ENCODE measurements around the gene HSD17B1. TPM values are rescaled to one million over a fixed set of nuclear protein-coding genes. Genes with fewer than 3 reads are reported as not detected.
A peak's percentile ranks its signal among the peaks of the same experiment; 100 is the strongest.

The HSD17B1 gene
- total RNA-seq, 1 donor from 2014 or later: 2.4 TPM

GRCh38 chr17:42562388-42563142, 9.8 kb downstream of the HSD17B1 start:
- DNase-seq (ENCODE audit: low spot score): no peak
- intact Hi-C loops (cut with DNase I): no loop called here
- peak; percentile 0 for ATAC-seq

DNA sequence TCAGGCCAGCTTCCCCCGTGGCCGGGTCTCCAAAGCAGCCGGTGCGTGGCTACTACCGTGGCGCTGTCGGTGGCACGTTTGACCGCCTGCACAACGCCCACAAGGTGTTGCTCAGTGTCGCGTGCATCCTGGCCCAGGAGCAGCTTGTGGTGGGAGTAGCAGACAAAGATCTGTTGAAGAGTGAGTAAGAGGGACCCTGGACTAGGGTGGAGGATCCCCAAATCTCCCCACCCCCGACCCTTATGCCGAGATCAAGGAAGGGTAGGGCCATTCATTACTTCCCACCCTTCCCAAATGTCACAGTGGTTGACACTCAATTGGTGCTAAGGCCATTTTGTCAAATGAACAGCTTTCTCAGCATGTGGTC, 10.4 kb downstream of the HSD17B1 start:
- no peak for DNase-seq (ENCODE audit: low spot score)
- intact Hi-C loops (cut with DNase I): no loop called here
- no peak for ATAC-seq

DNA sequence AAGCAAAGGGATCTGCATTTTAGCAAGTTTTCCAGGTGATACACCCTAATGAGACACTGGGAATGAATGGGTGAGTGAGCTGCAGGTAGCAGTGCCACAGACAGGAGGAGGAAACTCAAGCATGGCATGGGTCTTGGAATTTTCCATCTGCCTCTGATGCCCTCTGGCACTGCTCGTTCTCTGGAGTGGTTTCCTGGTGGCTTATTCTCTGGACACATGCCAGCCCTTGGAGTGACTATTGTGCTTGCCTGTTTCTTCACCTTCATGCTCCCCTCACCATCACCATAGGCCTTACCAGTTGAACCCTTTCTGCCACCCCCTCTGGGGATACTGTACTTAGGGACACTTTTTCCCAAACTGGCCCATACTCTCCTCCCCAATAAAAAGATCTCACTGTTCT, 10.8 kb downstream of the HSD17B1 start:
- ATAC-seq (no peak), DNase-seq (ENCODE audit: low spot score) (no peak)
- intact Hi-C loops (cut with DNase I): no loop called here

DNA sequence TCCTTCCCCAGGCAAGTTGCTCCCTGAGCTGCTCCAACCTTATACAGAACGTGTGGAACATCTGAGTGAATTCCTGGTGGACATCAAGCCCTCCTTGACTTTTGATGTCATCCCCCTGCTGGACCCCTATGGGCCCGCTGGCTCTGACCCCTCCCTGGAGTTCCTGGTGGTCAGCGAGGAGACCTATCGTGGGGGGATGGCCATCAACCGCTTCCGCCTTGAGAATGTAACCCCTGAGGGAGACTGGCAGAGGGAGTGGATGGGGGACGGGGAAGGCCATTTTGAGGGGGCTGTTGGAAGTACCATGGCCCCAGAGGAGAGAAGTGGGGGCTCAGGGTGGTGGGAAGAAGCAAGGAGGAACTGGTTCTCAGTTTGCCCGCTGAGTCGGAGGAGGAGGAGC, 11.2 kb downstream of the HSD17B1 start:
- no peak for DNase-seq (ENCODE audit: low spot score)

DNA sequence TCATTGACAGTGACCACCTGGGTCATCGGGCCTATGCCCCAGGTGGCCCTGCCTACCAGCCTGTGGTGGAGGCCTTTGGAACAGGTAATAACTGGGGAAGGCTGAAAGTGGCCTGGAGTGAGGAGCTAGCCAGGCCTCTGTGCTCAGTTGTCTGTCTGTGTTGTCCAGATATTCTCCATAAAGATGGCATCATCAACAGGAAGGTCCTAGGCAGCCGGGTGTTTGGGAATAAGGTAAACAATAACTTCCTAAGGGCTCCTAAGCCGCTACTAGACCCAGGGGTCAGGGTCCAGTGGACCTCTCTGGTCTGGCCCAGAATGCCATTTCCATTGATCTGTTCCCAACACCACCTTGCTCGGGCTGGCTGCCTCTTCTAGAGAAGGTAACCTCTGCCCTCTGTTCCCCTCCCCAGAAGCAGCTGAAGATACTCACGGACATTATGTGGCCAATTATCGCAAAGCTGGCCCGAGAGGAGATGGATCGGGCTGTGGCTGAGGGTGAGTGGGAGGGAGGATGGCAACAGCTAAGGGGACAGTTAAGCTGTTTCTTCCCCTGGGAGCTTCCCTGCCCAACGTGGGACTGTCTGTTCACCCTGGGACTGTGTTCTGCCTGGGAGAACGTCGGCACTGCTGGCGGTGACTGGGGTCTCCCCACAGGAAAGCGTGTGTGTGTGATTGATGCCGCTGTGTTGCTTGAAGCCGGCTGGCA, 12.2 kb downstream of the HSD17B1 start:
- intact Hi-C loops (cut with DNase I): no loop called here
- DNase-seq (ENCODE audit: low spot score) (no peak), ATAC-seq (no peak)

More for the DNA sequence above, 11.2 kb downstream of the HSD17B1 start:
- intact Hi-C loops (cut with DNase I): no loop called here
- ATAC-seq: no peak

DNA sequence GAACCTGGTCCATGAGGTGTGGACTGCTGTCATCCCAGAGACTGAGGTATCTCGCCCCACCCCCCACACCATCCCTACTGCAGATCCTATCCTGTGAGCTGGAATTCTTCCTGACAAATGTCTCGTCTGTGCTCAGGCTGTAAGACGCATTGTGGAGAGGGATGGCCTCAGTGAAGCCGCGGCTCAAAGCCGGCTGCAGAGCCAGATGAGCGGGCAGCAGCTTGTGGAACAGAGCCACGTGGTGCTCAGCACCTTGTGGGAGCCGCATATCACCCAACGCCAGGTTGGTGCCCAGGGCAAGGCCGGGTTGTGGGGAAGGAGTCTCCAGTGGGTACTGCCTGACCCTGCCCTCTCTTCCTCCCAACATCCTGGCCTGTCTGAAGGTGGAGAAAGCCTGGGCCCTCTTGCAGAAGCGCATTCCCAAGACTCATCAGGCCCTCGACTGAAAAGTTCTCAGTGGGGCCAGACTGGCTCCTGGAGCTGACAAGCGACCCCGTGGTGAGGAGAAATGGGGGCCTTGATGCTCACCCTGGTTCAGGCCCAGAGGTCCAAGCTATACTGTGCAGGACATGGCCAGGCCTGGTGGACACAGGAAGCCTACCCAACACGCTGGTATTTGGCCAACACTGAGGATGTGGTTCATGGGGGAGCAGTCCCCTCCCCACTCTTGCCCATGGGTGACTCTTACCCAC, 12.9 kb downstream of the HSD17B1 start:
- no peak for ATAC-seq
- intact Hi-C loops (cut with DNase I): no loop called here
- DNase-seq (ENCODE audit: low spot score): no peak

DNA sequence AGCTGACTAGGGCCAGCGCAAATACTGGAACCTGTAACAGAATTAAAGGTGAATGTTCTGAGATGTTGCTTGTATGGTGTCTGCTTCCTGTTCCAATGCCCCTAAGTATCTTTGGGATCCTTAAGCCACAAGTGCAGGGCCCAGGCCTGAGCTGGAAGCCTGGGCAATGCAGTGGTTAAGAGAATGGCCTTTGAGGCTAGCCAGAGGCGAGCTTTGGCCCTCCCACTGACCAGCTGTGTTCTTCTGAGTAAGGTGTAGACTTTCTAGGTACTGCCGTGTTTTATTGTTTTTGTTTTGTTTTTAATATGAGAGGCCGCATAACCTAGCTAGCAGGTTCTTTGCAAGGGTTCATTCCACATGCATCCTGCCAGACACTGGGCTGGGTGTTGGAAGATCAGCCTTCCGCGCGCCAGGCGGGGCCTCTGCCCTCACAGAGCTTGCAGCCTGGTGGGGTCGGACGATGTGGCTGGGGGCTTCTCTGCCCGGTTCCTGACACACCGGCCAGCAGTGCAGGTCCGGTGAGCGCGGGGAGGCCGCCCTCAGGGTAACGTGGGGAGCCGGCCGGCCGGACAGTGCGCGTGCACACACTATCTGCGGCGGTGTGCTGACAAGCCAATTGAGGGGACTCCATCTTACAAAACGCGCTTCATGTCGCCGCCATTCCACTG, 13.6 kb downstream of the HSD17B1 start:
- peak; percentile 25 for ATAC-seq
- DNase-seq (ENCODE audit: low spot score): no peak
- intact Hi-C loops (cut with DNase I): no loop called here

GRCh38 chr17:42566883-42567573, 14.3 kb downstream of the HSD17B1 start, which contains the start of gene MLX:
MLX (plus strand) TSS chr17:42567100; CDS start chr17:42567125, 25 bp downstream.
- peak; percentile 89 for ATAC-seq
- intact Hi-C loops (cut with DNase I): no loop called here
- peak; percentile 97 for DNase-seq (ENCODE audit: low spot score)

- DNase-seq (ENCODE audit: low spot score) (peak; percentile 55), ATAC-seq (no peak)
- intact Hi-C loops (cut with DNase I): no loop called here
Measured at GRCh38 chr17:42568341-42569111, 15.8 kb downstream of the HSD17B1 start.

DNA sequence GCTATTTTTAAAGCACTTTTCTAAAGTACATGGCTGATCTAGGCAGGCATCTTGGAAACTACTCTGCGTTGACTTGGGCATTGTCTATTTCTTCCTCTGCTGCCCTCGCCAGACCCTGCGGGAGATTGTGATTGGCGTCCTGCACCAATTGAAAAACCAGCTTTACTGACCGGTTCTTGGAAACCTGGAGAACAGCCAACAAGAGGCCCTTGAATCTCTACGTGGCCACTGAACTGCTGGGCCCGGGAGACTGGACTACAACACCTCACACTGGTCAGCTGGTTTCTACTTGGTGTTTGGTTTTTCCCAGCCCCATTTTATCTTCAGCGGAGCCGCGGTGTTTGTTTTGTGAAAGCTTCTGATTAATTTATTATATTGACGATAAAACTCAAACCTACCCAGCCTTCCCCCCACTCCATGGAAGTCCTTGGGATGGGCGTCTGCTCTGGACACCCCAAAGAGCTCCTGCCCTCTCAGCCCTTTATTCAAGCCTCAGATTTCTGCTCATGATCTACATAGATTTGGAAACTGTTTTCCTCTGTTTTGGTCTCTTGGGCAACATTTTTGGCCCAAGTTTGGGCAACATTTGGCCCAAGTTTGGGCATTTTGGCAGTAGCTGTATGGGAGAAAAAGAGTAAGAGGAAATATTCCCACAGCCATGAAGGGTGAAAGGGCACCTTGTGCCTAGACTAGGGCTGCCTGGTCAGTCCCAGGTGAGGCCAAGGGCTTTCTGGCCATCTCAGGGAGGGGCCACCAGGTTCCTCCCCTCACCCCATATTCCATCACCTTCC, 18.9 kb downstream of the HSD17B1 start:
- ATAC-seq (no peak), DNase-seq (ENCODE audit: low spot score) (no peak)
- intact Hi-C loops (cut with DNase I): no loop called here

DNA sequence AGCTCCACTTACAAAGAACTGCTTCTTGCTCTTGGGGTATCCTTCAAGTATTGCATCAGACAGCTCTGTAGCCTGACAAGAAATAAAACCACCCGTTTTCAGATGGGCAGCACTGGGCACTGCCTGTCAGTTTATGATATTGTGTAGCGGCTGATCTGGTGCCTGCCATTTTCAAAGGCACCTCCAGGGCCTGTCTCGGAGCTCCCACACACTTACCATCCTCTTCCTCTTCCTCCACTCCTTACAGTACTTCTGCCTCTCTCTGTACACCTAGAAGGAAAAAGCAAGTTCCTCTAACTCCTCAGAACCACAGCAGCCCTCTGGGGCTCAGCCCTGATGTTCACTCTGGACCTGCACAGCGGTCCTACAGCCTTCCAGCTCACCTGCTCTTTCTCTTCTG, 20.4 kb downstream of the HSD17B1 start:
- ATAC-seq: no peak
- DNase-seq (ENCODE audit: low spot score): no peak
- intact Hi-C loops (cut with DNase I): no loop called here

DNA sequence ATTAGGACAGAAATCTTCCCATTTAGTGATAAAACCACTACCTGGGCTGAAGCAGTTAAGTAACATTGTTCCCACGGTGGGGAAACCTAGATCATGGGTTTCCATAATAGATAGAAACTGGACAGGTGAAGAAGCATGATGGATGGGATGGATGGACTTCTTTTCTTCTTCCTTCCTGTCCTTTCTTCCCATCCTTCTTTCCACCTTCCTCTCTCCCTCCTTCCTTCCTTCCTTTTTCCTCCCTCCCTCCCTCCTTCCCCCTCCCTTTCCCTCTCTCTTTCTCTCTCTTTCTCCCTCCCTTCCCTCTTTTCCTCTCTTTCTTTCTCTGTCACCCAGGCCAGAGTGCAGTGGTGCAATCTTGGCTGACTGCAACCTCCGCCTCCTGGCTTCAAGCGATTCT, 21.7 kb downstream of the HSD17B1 start:
- intact Hi-C loops (cut with DNase I): no loop called here
- ATAC-seq (no peak), DNase-seq (ENCODE audit: low spot score) (no peak)

DNA sequence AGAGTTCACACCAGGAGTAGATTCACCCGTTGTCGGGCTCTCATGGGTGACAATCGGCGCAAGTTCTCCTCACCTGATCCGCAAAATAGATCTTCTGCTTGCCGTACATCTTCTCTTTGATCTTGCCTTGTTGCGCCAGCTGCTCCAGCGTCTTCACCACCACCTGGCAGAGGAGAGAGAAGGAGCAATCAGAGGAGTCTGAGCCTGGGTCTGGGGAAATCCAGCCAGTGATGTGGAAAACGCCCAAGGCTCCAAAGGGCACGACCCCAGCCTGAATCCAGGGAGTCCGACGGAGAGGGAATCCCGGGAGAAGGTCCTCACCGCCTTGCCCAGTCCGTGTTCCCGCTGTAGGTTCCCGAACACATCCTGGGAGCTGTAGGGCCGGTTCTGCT, 24.4 kb downstream of the HSD17B1 start:
- intact Hi-C loops (cut with DNase I): no loop called here
- ATAC-seq (no peak), DNase-seq (ENCODE audit: low spot score) (no peak)

DNA sequence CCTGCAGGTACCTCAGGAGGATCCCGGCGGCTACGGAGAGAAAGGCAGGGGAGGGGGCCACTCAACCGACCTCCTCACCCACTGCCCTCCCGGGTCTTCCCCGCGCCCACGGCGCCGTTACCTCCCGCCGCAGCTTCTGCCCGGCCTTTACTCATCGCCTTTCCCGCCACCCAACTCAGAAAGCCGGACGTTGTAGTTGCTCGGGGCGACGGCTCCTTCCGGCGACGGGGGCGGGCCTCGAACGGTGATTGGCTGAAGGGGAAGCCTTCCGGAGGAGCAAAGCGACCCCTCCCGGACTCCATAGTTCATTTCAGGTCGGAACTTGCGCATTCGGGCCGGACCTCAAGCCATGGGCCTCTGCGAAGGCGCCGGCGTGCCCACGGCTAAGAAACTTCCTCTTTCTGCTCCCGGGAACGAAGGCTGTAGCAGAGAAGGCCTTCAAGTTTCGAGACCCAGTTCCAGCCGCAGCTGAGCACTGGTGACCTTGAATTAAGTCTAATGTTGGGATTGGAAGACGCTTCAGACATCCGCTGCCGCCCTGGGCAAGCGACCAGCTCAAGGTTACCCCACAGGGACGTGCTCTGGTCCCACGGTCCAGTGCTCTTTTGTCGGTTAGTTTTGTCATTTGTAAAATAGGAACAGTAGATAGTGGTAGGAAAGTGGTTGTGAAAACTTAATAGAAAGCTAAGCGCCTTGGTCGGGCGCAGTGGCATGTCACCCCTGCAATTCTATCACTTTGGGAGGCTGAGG, 25.0 kb downstream of the HSD17B1 start, which contains the start of gene PSMC3IP:
TSS of gene PSMC3IP (minus strand) at position 198 of the 750 bp plus-strand sequence. CDS start at position 155, 43 bp downstream.
- peak; percentile 98 for ATAC-seq
- intact Hi-C loops (cut with DNase I): no loop called here
- peak; percentile 98 for DNase-seq (ENCODE audit: low spot score)

GRCh38 chr17:42578282-42578869, 25.7 kb downstream of the HSD17B1 start:
- intact Hi-C loops (cut with DNase I): no loop called here
- peak; percentile 85 for ATAC-seq
- peak; percentile 84 for DNase-seq (ENCODE audit: low spot score)

DNA sequence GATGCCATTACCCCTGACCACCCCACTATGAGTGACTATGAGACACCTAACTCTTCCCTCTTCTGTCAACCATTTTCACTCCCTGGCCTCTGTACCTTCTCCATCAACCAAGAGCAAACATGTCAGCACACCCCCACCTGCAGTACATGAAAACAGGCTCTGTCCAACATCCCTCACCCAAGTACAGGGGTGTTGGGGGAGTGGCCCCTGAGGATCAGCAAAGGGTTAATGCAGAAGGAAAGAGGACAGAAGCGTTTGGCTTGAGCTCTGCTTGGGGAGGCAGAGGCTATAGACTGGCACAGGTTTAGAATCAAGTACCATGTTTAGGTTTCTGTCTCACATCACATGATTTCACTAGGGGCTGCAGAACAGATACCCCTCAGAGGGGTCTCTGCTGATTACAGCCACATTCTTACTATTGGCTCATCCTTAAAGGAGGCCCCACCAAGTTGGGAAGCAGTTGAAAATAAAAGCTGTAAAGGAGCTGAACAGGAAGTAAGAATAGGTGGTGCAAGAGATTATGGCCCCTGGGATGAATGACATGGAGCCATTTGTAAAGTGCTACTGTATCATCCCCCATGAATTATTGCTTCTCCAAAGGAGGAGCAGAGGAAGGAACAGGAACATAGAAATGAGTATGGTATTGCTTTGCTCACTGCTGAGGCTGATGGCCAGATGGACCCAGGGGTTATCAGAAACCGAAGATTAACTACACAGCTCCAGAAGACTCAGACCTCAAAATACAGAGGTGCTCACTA, 27.2 kb downstream of the HSD17B1 start:
- DNase-seq (ENCODE audit: low spot score) (no peak), ATAC-seq (no peak)
- intact Hi-C loops (cut with DNase I): no loop called here
